Endothelial cell (in vitro differentiated cells): ENCODE results near the gene TFPT. TPM values are rescaled to one million over a fixed set of nuclear protein-coding genes. Genes with fewer than 3 reads are reported as not detected.
A peak's percentile ranks its signal among the peaks of the same experiment; 100 is the strongest.

Source experiments
- DNase-seq: peaks from one replicate; pipeline ENCODE4 v3.0.0; 2021; ENCODE audit warnings: low spot score
- H3K27ac Mint-ChIP-seq: one replicate; pipeline ENCODE4 v1.8.0; 2021; ENCODE audit warnings: mixed read lengths, inconsistent platforms; ENCODE audit not compliant: unreplicated experiment
- H3K27me3 Mint-ChIP-seq: one replicate; pipeline ENCODE4 v1.8.0; 2021; ENCODE audit warnings: mild to moderate bottlenecking, moderate library complexity, mixed read lengths, inconsistent platforms; ENCODE audit not compliant: unreplicated experiment
- H3K36me3 Mint-ChIP-seq: one replicate; pipeline ENCODE4 v1.8.0; 2021; ENCODE audit warnings: mild to moderate bottlenecking, low read depth, mixed read lengths, inconsistent platforms; ENCODE audit not compliant: unreplicated experiment
- H3K4me1 Mint-ChIP-seq: one replicate; pipeline ENCODE4 v1.8.0; 2021; ENCODE audit warnings: mild to moderate bottlenecking, mixed read lengths, inconsistent platforms; ENCODE audit not compliant: unreplicated experiment
- H3K4me3 Mint-ChIP-seq: one replicate; pipeline ENCODE4 v1.8.0; 2021; ENCODE audit warnings: mild to moderate bottlenecking, mixed read lengths, inconsistent platforms; ENCODE audit not compliant: unreplicated experiment
- H3K9me3 Mint-ChIP-seq: one replicate; pipeline ENCODE4 v1.8.0; 2021; ENCODE audit warnings: mixed read lengths, inconsistent platforms; ENCODE audit not compliant: unreplicated experiment
- CTCF ChIP-seq: fragments of 200-600 bp; sonication (generic); IDR thresholded peaks from one replicate; pipeline ENCODE4 v1.5.0; 2021; ENCODE audit warnings: antibody characterized with exemption; ENCODE audit not compliant: unreplicated experiment
- total RNA-seq: library from RNA; stranded (reverse); fragmentation: NEBNext Ultra II Directional; extraction: Animal tissue kit (Norgen Biotek cat#: 25700); gene quantifications from one replicate; pipeline ENCODE4 v1.2.1, GENCODE V29; 2021; ENCODE audit not compliant: unreplicated experiment

TFPT gene
- total RNA-seq, 1 donor from 2014 or later: 24.8 TPM

DNA sequence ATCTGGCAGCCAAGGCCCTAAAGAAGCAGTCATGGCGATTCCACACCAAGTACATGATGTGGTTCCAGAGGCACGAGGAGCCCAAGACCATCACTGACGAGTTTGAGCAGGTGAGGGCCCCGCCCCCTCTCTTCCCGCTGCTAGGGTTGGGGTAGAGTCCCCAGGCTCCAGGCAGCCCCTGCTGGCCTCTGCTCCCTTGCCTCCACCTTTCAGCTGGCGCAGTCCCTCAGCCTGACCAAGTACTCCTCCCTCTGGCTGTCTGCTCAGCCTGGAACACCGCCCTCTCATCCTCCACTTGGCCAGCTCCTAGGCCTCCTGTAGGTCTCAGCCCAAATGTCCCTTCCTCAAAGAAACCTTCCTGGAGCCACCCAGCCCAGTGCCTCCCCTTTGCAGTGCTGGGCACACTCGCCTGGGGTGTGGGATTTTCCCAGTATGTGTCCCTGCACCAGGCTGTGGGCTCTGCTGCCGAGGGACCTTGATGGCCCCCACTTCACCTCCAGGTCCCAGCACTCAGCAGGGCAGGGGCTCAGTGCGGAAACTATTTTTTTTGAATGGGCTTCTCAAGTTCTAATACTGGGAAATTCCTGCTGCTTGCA, 38.4 kb upstream of the TFPT start:
- H3K4me3 Mint-ChIP-seq: peak overlapping the region; percentile 62
- no peak for TF ChIP-seq CTCF
- H3K27me3 Mint-ChIP-seq: peaks cover 17% of the 10 kb centered on the region
- peaks cover 17% of the 10 kb centered on the region for H3K4me1 Mint-ChIP-seq
- peak overlapping the region; percentile 67 for H3K27ac Mint-ChIP-seq
- H3K9me3 Mint-ChIP-seq: no peaks in the 10 kb centered on the region
- H3K36me3 Mint-ChIP-seq: peaks cover 36% of the 10 kb centered on the region
- no peak for DNase-seq

DNA sequence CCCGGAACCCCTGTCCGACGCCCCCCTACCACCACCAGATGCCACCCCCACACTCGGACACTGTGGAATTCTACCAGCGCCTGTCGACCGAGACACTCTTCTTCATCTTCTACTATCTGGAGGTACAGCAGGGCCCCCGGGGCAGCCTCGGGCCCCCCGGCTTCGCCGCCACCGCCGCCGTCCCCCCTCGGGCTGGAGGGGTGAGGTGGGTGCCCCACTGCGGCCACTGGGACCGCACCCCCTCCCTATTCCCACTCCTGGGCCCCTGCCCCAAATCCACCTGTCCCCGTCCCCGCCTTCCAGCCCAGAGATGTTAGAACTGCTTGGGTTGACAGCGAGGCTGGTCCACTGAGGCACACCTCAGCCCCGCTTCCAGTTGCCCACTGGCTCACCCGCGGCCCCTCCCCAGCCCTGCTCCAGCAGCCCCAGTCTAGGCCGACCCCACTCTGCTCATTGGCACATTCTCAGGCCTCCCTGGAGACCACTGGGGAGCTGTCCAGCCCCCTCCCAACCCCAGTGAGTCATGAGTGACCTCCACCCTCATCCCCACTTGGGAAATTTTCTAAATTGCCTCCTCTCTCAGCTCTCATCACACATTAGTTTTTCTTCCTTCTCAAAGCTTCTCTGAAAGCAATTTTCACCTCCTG, 37.5 kb upstream of the TFPT start:
- H3K4me1 Mint-ChIP-seq: peaks cover 17% of the 10 kb centered on the region
- peaks cover 11% of the 10 kb centered on the region for H3K27me3 Mint-ChIP-seq
- TF ChIP-seq CTCF: no peak
- no peaks in the 10 kb centered on the region for H3K9me3 Mint-ChIP-seq
- peaks cover 39% of the 10 kb centered on the region for H3K36me3 Mint-ChIP-seq
- peak overlapping the region; percentile 82 for H3K27ac Mint-ChIP-seq
- H3K4me3 Mint-ChIP-seq: peak overlapping the region; percentile 88
- DNase-seq: no peak

GRCh38 chr19:54152267-54152666, 36.8 kb upstream of the TFPT start:
- Mint-ChIP-seq H3K4me1 (peaks cover 19% of the 10 kb centered on the region), H3K4me3 (no peak overlapping the region), H3K9me3 (no peaks in the 10 kb centered on the region), H3K27ac (no peak overlapping the region), H3K27me3 (peaks cover 11% of the 10 kb centered on the region), H3K36me3 (peaks cover 44% of the 10 kb centered on the region)
- no peak for DNase-seq
- TF ChIP-seq CTCF: no peak

DNA sequence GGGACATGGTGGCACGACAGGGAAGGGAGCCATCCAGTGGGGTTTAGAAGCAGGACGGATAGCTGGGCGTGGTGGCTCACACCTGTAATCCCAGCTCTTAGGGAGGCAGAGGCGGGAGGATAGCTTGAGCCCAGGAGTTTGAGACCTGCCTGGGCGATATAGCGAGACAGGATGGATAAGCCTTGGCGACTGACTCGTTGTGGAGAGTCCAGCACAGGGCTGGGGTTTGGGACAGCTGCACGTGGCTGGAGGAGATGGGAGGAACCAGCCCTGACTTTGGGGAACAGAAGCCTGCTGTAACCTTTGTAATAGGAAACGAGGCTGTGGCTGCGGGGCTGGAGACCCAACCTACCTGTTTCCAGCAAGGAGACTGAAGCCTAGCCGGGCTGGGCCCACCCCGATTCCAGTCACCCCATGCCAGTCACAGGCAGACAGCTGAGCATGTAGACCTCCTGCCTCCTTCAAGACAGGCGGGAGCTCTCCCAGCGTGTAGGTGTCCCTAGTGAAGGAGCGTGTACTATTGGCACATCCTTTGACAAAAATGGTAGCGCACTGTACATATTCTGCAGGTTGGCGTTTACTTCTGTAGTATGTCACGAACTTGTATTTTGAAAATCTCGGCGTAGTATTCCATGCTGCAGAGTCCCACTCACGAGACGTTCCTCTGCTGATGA, 36.0 kb upstream of the TFPT start:
- Mint-ChIP-seq H3K4me3 (peak overlapping the region; percentile 70), H3K27ac (peak overlapping the region; percentile 19), H3K27me3 (peaks cover 8% of the 10 kb centered on the region), H3K9me3 (no peaks in the 10 kb centered on the region), H3K36me3 (peaks cover 47% of the 10 kb centered on the region), H3K4me1 (peaks cover 19% of the 10 kb centered on the region)
- no peak for TF ChIP-seq CTCF
- DNase-seq: no peak
